Tibial nerve (tissue), 4 donors: ENCODE measurements around the gene DNAJB13. TPM values are rescaled to one million over a fixed set of nuclear protein-coding genes. Genes with fewer than 3 reads are reported as not detected.

ENCODE experiments used
- DNase-seq, 2 donors: peaks; one replicate each; pipeline ENCODE4 v3.0.0-alpha.2; 2019; ENCODE audit warnings: low spot score in 2 of 2
- H3K27ac ChIP-seq, 4 donors: fragments of 200-600 bp; sonication (generic) in 3 of 4; one replicate each; pipeline ENCODE4 v1.5.1; 2017 to 2019; ENCODE audit warnings: mild to moderate bottlenecking in 1 of 4
- H3K27me3 ChIP-seq, 2 donors: fragments of 200-600 bp; sonication (generic) in 1 of 2; one replicate each; pipeline versions ENCODE4 v1.5.1 to v1.6.0; 2017 to 2019
- H3K36me3 ChIP-seq, 3 donors: fragments of 200-600 bp; sonication (generic); one replicate each; pipeline ENCODE4 v1.5.1; 2018 to 2019
- H3K4me1 ChIP-seq, 4 donors: fragments of 200-600 bp; sonication (generic) in 3 of 4; one replicate each; pipeline ENCODE4 v1.5.1; 2017 to 2019
- H3K4me3 ChIP-seq, 4 donors: fragments of 200-600 bp; sonication (generic) in 3 of 4; one replicate each; pipeline ENCODE4 v1.5.1; 2017 to 2019; ENCODE audit warnings: mild to moderate bottlenecking in 1 of 4, moderate library complexity in 1 of 4
- H3K9me3 ChIP-seq, 4 donors: fragments of 200-600 bp; sonication (generic) in 3 of 4; one replicate each; pipeline ENCODE4 v1.5.1; 2017 to 2019
- EP300 ChIP-seq, 2 donors: sonication (generic); formaldehyde crosslinking; IDR thresholded peaks; one replicate each; pipeline ENCODE4 v1.6.1; 2017; ENCODE audit warnings: antibody characterized with exemption in 2 of 2, mild to moderate bottlenecking in 1 of 2
- POLR2A ChIP-seq, 2 donors: fragments of 450-650 bp; IDR thresholded peaks; one replicate each; pipeline ENCODE4 v1.6.1; 2017; ENCODE audit warnings: antibody characterized with exemption in 2 of 2, mild to moderate bottlenecking in 2 of 2, moderate library complexity in 2 of 2
- WGBS, 2 donors: methylation state at CpG; one replicate each; pipeline ENCODE4 v1.1.5; 2018; 5-methylcytosine and 5-hydroxymethylcytosine counted together
- total RNA-seq, 4 donors: library from RNA; depleted of rRNA; stranded (reverse); fragments of >200 nt; gene quantifications; one replicate each; pipeline ENCODE4 v1.1.0, GENCODE V29; 2016
- TF ChIP-seq, protein P1 (sequence below), 5 experiments: fragments of 200-600 bp in 3 of 5; fragments of 450-650 bp in 2 of 5; sonication (generic) in 3 of 5; IDR thresholded peaks; one replicate each; pipeline ENCODE4 v1.5.1; 2016 to 2019; ENCODE audit warnings: antibody characterized with exemption in 5 of 5, mild to moderate bottlenecking in 3 of 5, moderate library complexity in 2 of 5

The DNAJB13 gene
- total RNA-seq, 4 donors from 2014 or later = 1.2 TPM; not detected in 3

DNA sequence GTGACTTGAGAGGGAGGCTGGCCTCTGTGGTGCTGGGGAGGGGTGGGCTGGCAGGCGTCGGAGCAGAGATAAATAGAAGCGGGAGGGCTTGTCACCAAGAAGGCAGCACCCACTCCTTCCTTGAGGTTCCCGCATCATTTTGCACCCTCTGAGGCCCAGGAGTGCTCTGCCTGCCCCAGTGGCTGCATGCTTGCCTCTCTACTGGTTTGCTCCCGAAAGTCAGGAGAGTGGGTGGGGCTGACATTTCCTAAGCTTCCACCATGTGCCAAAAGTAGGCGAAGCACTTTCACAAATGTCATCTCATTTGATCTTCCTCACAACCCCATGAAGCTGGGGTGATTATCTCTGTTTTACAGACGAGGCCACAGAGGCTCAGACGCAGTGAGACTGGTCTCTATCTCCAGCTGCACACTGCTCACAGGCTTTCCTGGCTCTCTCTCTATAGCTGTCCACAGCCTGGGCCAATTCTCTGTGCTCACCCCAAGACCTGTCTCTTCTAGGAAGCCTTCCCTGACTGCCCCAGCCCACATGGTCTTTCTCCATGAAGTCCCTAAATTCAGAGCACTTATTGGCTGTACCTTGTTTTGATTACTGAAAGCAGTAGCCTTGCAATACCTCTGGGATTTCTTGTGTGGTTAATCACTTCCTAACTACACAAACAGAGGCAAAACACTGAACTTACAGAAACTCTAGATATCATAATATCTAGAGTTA, 60.7 kb downstream of the DNAJB13 start:
- Histone ChIP-seq H3K4me3 (no peak overlapping the region), H3K9me3 (no peaks in the 10 kb centered on the region), H3K27me3 (no peaks in the 10 kb centered on the region), H3K4me1 (peaks cover 0 to 9% (median 7%) of the 10 kb centered on the region in 4 donors), H3K36me3 (peaks cover 0 to 64% (median 0%) of the 10 kb centered on the region in 3 donors), H3K27ac (no peak overlapping the region)
- WGBS, 2 donors = 77% methylated on average over 8 of the region's 8 CpGs
- DNase-seq = no peak
- TF ChIP-seq, protein P1, sequence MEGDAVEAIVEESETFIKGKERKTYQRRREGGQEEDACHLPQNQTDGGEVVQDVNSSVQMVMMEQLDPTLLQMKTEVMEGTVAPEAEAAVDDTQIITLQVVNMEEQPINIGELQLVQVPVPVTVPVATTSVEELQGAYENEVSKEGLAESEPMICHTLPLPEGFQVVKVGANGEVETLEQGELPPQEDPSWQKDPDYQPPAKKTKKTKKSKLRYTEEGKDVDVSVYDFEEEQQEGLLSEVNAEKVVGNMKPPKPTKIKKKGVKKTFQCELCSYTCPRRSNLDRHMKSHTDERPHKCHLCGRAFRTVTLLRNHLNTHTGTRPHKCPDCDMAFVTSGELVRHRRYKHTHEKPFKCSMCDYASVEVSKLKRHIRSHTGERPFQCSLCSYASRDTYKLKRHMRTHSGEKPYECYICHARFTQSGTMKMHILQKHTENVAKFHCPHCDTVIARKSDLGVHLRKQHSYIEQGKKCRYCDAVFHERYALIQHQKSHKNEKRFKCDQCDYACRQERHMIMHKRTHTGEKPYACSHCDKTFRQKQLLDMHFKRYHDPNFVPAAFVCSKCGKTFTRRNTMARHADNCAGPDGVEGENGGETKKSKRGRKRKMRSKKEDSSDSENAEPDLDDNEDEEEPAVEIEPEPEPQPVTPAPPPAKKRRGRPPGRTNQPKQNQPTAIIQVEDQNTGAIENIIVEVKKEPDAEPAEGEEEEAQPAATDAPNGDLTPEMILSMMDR (IDR thresholded peaks at IDR 0.05) = no peak
- TF ChIP-seq POLR2A (IDR thresholded peaks at IDR 0.05) = no peak
- no peak for TF ChIP-seq EP300 (IDR thresholded peaks at IDR 0.05)

DNA sequence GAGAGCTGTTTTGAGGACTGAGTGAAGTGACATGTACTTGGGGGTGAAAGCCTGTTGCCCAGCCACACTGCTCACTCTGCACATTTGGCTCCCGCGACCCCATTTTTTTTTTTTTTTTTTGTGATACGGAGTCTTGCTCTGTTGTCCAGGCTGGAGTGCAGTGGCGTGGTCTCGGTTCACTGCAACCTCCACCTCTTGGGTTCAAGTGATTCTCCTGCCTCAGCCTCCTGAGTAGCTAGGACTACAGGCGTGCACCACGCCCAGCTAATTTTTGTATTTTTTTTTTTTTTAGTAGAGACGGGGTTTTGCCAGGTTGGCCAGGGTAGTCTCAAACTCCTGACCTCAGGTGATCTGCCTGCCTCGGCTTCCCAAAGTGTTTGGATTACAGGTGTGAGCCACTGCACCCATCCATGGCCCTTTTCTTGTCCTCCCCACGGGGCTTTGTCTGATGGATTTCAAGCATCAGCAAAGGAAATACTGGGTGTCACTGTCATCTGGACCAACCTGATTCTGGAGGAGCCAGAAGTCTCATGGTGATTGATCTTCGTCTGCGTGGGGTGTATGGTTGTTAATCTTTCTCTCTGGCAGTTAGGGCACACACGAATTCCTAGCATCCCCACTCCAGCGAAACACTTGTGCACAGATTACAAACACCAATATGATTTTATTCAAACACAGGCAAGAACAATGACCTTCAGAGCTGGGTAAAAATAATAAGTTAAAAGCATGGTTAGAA, 61.4 kb downstream of the DNAJB13 start:
- no peak overlapping the region for H3K4me3 ChIP-seq
- H3K27ac ChIP-seq = no peak overlapping the region
- peaks cover 0 to 9% (median 7%) of the 10 kb centered on the region in 4 donors for H3K4me1 ChIP-seq
- 93 to 96% methylated on average over 14 of the region's 14 CpGs for WGBS, 2 donors
- no peak for TF ChIP-seq POLR2A (IDR thresholded peaks at IDR 0.05)
- no peak for TF ChIP-seq EP300 (IDR thresholded peaks at IDR 0.05)
- TF ChIP-seq, protein P1 (IDR thresholded peaks at IDR 0.05) = no peak
- DNase-seq = no peak
- H3K9me3 ChIP-seq = no peaks in the 10 kb centered on the region
- no peaks in the 10 kb centered on the region for H3K27me3 ChIP-seq
- peaks cover 0 to 65% (median 0%) of the 10 kb centered on the region in 3 donors for H3K36me3 ChIP-seq

DNA sequence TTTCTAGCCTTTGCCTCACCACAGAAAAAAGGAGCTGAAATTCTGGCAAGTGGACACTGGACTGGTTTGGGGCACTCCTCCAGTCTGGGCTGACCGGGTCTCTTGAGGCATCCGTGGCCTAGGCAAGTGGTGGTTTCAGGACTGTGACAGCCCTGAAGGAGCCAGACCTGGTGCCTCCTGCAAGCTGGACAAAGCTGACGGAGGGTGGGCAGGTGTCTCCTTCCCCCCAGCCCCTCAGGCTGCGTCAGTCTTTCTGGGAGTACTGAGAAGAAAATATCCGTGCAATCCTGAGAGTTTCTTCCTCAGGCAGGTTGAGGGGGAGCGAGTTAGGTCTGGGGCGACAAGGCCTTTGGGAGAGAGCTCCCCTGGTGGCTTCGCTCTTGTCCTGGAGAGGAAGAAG, 62.3 kb downstream of the DNAJB13 start:
- WGBS, 2 donors = 97 to 99% methylated on average over 8 of the region's 8 CpGs
- peaks cover 0 to 71% (median 0%) of the 10 kb centered on the region in 3 donors for H3K36me3 ChIP-seq

DNA sequence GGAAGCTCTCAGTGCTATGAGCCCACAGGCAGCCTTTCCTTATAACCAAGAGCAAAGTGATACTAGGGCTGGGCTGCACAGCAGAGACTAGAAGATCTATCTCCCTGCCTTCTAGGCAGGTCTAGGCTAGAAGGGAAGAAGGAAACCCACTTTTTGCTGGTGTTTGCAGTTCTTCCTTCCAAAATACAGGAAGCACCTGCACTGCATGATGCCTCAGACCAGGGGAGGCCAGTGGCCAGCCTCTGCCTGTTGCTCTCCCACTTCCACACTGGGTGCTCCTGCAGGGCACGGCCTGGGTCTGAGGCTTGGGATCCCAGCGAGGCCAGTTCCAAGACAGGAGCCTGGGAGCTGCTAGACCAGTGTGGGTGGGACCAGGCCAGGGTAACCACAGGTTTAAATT, 64.1 kb downstream of the DNAJB13 start:
- TF ChIP-seq, protein P1 (IDR thresholded peaks at IDR 0.05) = no peak
- TF ChIP-seq EP300 (IDR thresholded peaks at IDR 0.05) = peak in 1 of 2 donors; percentile 45
- Histone ChIP-seq H3K36me3 (peaks cover 0 to 67% (median 0%) of the 10 kb centered on the region in 3 donors), H3K27me3 (no peaks in the 10 kb centered on the region), H3K4me1 (peaks cover 0 to 34% (median 27%) of the 10 kb centered on the region in 4 donors), H3K4me3 (no peak overlapping the region), H3K27ac (no peak overlapping the region), H3K9me3 (no peaks in the 10 kb centered on the region)
- DNase-seq = no peak
- 88 to 100% methylated on average over 2 of the region's 2 CpGs for WGBS, 2 donors

More for the DNA sequence above, 62.3 kb downstream of the DNAJB13 start:
- TF ChIP-seq EP300 (IDR thresholded peaks at IDR 0.05) (no peak), POLR2A (IDR thresholded peaks at IDR 0.05) (no peak)
- TF ChIP-seq, protein P1 (IDR thresholded peaks at IDR 0.05) = no peak
- H3K27ac ChIP-seq = no peak overlapping the region
- no peak overlapping the region for H3K4me3 ChIP-seq
- no peak for DNase-seq
- H3K4me1 ChIP-seq = peaks cover 0 to 17% (median 11%) of the 10 kb centered on the region in 4 donors
- H3K9me3 ChIP-seq = no peaks in the 10 kb centered on the region
- no peaks in the 10 kb centered on the region for H3K27me3 ChIP-seq
